Measurements from ENCODE around the gene PTPRN.

Gene PTPRN

GRCh38 chr2:219286436-219287115 lies 22.6 kb downstream of the PTPRN start:
- DNase-seq, result no peak

DNA sequence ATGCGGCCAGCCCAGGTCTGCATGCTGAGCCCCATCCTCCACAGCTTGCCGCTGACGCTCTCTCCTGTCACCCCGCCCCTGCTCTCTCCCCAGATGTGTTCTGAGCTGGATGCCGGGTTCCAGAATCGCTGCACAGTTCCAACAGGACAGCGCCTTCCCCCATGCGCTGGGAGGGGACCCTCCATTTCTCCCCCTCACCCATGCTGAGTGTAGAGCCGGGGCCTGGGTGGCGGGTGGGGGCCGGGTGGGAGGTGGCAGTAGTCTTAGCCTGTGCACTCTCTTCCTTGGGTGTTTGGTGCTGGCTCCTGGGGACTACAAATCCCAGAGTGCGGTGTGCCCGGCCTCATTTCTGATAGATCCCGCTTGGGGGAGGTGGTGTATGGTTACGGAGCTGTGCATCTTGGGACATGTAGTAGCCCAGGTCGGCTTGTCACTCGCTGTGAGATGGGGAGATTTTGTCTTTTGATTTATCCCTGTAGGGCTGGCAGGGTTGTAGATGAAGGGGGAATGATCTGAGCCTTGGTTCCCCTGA lies 23.2 kb downstream of the PTPRN start:
- no peak for DNase-seq

- no peak for DNase-seq
These were observed 23.8 kb downstream of the PTPRN start for GRCh38 chr2:219285373-219285735.

DNA sequence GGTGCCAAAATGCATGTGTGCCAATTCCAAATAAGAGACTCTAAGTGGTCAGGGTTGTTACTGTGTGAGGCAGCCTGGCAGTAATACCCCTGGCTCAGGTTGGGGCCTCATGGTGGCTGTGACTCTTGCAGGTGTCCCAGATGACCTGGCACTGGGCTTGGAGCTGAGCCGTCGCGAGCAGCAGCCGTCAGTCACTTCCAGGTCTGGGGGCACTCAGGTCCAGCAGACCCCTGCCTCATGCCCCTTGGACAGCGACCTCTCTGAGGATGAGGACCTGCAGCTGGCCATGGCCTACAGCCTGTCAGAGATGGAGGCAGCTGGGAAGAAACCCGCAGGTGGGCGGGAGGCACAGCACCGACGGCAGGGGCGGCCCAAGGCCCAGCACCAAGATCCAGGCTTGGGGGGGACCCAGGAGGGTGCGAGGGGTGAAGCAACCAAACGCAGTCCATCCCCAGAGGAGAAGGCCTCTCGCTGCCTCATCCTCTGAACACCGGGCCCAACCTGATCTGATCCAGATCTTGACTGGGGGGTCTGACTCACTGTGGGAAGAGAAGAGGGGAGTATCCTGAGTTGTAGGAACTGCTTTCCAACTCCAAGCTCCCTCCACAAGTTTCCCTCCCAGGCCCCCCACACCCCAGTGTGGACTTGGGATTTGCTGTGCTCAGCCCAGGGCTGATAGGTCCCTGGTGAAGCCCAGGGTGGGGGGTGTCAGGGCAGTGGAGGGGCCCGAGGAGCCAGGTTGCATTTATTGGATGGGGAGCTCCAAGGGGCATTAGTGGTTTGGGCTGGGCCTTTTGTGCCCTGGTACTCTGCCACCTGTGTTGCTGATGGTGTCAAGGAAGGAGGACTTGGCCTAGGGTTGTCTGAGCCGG lies 24.5 kb downstream of the PTPRN start:
- no peak for DNase-seq

- no peak for DNase-seq
These were observed 26.1 kb downstream of the PTPRN start for GRCh38 chr2:219282943-219283581.

DNA sequence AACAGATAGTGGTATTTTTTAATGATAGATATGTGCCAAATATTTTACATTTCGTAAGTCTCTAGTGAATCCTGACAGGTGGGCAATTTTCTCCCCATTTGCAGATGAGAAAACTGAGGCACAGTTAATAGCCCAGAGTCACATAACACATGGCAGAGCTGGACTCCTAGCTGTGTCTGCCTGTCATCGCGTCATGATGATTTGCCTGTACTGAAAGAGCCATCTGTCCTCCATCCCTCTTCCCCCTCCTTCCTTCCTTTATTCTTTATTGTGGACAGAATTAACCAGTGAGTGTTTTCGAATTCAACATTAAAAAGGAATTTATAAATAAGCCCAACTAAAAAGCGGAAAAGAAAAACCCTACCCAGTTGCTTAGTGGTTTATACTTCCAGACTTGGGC lies 26.8 kb downstream of the PTPRN start:
- no peak for DNase-seq

- DNase-seq, result no peak
These were observed 27.6 kb downstream of the PTPRN start for GRCh38 chr2:219281588-219281987.

DNA sequence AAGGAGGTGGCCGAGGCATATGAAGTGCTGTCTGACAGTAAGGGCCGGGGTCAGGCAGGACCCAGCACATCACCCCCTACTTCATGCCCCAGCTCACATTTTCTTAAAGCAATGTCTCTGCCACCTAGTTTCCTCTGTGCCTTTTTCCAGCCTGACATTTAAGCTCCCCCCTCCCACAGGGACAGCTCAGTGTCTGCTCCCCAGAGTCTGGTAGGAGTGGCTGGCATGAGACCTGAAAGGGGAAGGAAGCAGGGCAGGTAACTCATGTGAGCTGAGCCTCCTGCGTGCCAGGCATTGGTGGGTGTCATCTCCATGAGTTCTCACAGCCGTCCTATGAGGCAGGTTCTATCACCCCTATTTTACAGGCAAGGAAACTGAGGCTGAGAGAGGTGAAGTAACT lies 28.6 kb downstream of the PTPRN start:
- no peak for DNase-seq

DNA sequence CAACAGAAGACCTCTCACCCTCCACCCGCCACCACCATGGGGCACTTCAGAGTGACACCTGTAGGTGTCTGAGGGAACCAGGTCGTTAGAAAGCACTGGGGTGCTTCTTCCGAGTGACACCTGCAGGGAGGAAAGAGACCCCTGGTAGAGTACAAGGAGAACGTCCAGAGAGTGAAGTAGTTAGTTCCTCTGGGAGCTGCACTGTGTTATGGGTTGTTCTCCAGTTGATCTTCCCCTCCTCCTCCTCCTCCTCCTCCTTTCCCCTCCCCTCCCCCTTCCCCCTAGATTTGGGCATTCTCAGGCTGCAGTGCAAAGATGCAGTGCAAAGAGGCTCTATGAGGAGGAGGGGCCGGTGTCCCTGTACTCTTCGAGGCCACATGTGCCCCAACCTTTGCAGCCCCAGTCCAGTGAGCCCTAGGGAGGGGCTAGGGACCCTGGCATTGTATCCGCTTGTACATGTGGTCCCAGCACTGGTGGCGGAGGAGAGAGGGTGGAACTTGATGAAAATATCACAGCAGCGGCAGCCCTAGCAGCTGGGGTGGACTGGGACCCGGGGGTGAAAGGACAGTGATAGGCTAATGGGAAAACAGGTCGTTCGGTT lies 29.2 kb downstream of the PTPRN start:
- no peak for DNase-seq

DNA sequence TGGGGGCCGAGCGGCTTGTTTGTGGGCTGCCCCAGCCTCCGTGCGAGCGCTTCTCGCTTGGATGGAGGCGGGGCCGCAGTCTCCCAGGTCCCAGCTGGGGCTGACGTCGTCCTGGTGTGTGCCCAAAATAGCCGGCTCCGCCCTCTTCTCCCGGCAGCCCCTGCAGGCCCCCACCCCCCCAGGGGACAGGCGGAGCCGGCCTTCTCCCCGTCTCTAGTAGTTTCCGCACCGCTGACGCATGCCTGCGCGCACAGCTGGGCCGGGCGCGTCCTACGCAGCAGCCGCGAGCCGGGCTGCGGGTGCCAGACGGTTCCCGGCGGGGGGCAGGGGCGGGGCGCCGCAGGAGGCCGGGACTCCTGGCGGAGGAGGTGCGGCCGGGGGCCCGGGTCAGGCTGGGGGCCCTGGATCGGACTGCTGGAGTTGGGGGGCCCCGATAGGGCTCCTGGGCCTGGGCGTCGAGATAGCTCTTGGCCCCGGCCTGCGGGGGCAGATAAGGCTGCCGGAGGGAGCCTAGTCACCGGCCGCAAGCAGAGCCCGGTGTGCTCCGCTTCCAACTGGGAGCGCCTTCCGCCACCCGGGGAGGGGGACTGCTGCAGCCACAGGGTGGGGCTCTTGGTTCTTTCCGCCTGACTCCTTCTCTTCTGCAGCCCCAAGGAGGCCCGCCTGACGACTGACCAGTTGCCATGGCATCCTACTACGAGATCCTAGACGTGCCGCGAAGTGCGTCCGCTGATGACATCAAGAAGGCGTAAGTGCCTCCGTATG lies 29.9 kb downstream of the PTPRN start, which contains the start of gene DNAJB2:
Gene DNAJB2 (plus strand): TSS at position 216 of the 765 bp plus-strand sequence. CDS start 468 bp downstream, at position 684.
- DNase-seq, result peak; percentile 86 to 94

DNA sequence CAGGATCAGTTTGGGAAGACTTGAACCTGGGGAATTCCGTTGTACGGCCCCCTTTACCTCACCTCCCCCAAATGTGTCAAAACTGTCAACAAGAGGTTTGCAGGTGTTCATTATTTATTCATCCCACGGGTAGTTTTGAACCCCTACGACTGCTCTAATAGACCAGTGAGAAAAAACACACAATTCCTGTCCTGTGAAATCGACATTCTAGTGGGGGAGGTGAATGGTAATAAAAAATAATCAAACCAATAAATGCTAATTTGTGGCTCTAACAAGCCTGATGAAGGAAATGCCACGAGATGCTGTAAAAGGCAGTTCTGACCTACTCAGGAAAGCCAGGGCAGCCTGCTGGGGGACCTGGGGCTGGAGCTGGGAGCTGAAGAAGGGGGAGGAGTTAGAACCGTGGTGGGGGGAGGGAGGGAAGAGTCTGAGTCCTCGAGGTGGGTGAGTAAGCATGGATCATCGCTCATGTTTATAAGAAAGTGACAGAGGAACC lies 30.5 kb downstream of the PTPRN start:
- DNase-seq, result no peak

GRCh38 chr2:219277703-219278654 lies 31.2 kb downstream of the PTPRN start:
- peak; percentile 11 to 69 for DNase-seq

GRCh38 chr2:219274361-219274921 lies 34.8 kb downstream of the PTPRN start:
- peak; percentile 33 to 80 for DNase-seq

DNA sequence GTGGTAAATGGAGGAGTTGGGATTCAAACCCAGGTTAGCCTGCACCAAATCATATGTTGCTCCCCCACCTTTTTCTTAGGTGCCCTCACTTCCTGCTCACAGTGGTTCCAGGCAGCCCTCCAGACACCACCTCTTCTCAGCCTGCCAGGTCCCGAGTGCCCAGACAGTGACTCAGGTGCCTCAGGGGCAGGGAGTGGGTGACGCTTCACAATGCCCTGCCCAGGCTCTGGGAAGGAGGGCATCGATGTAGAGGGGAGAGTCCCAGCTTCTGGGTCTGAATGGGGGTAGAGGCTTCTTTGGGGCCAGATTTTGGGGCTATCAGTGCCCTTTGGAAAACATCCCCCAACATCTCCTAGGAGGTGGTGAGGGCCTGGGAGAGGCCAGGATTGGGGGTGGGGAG lies 35.3 kb downstream of the PTPRN start:
- DNase-seq, result peak; percentile 58 to 66

DNA sequence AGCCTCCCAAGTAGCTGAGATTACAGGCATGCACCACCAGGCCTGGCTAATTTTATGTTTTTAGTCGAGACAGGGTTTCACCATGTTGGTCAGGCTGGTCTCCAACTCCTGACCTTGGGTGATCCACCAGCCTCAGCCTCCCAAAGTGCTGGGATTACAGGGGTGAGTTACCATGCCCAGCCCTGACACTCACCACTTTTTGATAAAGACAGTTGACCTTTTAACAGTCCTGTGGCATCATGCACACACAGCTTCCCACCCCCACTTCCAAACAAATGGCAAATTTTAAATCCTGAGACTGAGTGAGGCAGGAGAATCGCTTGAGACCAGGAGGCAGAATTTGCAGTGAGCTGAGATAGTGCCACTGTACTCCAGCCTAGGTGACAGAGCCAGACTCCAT lies 36.2 kb downstream of the PTPRN start:
- DNase-seq, result no peak

DNA sequence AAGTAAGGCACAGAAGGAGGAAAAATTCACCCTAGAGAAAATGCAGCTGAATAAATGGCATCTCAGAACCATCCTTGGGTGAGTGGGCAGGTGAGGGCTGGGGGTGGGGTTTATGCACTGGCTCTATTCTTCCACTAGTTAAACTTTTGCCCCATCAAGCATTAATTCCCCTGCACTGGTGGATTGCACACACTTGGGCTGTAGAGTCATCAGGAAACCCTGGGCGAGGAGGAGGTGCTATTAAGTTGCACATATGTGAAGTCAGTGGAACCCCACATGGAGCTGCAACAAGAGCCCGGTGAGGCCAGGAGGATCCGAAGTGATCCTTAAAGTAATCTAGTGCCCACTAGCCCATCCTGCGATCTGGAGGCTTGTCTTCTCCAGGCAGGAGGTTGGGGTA lies 36.8 kb downstream of the PTPRN start:
- no peak for DNase-seq

DNA sequence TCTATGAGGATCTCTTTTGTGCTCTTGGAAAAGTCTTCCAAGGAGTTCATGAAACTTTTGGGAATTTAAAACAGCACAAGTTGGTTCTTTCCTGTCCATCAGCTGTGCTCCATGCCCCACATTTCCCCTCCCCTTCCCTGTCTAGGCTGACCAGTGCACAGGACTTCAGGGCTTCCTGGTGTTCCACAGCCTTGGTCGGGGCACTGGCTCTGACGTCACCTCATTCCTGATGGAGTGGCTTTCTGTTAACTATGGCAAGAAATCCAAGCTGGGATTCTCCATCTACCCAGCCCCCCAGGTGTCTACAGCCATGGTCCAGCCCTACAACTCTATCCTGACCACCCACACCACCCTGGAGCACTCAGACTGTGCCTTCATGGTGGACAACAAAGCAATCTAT lies 38.2 kb downstream of the PTPRN start:
- no peak for DNase-seq

DNA sequence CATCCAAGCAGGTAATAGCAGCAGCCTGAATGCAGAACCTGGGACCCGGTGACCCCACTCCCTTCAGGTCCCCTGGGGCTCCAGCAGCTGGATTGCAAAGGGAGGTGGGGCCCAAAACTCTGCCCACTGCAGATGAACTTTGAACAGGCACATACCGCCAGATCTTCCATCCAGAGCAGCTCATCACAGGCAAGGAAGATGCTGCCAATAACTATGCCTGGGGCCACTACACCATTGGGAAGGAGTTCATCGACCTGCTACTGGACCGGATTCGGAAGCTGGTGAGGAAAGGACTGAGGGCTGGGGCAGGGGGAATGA lies 39.2 kb downstream of the PTPRN start:
- no peak for DNase-seq

- DNase-seq, result no peak
These were observed 39.7 kb downstream of the PTPRN start for GRCh38 chr2:219269362-219270054.

DNA sequence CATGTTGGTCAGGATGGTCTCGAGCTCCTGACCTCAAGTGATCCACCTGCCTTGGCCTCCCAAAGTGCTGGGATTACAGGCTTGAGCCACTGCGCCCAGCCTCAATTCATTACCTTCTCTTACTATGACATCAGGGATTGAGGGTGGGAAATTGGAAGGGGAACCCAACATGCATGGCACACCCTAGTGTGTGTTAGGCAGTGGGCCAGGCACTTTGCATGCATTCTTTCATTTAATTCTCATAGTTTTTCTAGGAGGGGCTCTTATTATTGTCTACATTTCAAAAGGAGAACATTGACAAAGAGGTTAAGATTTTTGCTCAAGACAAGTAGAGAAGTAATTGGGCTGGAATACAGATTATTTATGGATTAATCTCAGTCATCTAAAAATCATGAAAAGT lies 40.9 kb downstream of the PTPRN start:
- DNase-seq, result no peak
